ENCODE measurements around the gene EYA2.

The EYA2 gene

DNA sequence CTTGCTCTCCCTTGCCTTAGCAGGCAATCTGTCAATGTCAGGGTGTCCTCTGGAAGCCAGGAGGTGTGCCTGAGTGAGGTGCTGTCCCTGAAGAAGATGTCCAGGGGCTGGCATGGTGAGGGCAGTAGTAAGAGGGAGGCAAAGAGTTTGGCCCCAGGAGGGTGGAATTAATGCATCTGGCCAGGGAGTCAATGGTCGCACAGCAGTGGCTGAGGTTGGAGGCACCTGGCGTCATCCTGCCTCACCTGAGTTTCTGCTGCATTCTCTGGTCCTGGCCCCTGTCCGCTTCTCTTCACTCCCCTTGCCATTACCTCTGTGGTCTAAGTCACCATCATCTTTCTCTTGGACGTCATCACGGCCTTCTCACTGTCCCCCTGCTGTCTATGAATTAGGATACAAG is 255.3 kb downstream of the EYA2 start:
- H3K9ac ChIP-seq (ENCODE audit: low read depth, low read length), result no peak overlapping the region
- peaks cover 2% of the 10 kb centered on the region for H3K27me3 ChIP-seq (ENCODE audit: control insufficient read depth, insufficient read depth, low read length)
- H3K4me1 ChIP-seq (ENCODE audit: control insufficient read depth, insufficient read depth, low read length), result no peaks in the 10 kb centered on the region
- no peak overlapping the region for H3K4me3 ChIP-seq (ENCODE audit: low read depth, low read length)
- H3K36me3 ChIP-seq (ENCODE audit: control insufficient read depth, insufficient read depth, low read length), result no peaks in the 10 kb centered on the region
- H3K9me3 ChIP-seq (ENCODE audit: control insufficient read depth, insufficient read depth, low read length), result no peaks in the 10 kb centered on the region

DNA sequence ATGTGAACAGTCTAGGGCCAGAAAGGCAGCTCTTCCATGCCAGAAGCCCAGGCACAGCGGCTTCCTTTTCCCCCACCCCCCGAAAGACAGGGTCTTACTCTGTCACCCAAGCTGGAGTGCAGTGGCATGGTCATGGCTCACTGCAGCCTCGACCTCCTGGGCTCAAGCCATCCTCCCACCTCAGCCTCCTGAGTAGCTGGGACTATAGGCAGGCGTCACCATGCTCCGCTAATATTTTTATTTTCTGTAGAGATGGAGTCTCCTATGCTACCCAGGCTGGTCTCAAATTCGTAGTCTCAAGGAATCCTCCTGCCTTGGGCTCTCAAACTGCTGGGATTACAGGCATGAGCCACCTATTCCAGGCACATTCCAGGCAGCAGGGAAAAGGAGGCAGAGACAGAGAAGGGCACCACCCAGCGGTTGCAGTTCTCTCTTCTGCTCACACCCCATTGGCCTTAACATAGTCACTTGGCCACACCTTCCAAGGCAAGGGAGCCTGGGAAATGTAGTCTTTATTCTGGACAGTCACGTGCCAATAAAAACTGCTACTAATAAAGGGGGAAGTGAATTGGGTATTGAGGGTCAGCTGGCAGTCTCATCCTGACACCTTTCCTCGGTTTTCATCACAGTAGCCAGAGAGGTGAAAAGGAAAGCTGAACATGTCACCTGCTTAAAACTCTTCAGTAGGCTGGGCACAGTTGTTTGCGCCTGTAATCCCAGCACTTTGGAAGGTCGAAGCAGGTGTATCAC is 255.9 kb downstream of the EYA2 start:
- Histone ChIP-seq H3K36me3 (ENCODE audit: control insufficient read depth, insufficient read depth, low read length) (no peaks in the 10 kb centered on the region), H3K9me3 (ENCODE audit: control insufficient read depth, insufficient read depth, low read length) (no peaks in the 10 kb centered on the region), H3K4me3 (ENCODE audit: low read depth, low read length) (no peak overlapping the region), H3K4me1 (ENCODE audit: control insufficient read depth, insufficient read depth, low read length) (no peaks in the 10 kb centered on the region), H3K9ac (ENCODE audit: low read depth, low read length) (no peak overlapping the region), H3K27me3 (ENCODE audit: control insufficient read depth, insufficient read depth, low read length) (peaks cover 2% of the 10 kb centered on the region)

DNA sequence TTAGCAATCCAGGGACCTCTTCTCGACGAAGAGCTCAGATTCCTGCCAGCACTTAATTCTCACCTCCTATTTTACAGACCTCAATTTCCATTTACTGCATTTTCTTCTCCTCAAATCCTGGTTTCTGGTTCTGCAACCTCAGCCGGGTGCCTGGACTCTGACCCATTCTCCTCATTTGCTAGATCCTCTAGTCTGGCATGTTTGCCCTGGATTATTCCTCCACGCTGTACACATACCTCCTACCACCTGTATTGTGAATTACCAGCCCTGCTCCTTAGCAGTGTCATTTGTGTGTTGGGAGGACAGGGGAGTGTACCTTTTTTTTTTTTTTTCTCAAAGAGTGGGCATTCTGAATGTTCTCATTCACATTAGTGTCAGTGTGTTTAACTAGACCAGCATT is 257.4 kb downstream of the EYA2 start:
- no peaks in the 10 kb centered on the region for H3K4me1 ChIP-seq (ENCODE audit: control insufficient read depth, insufficient read depth, low read length)
- H3K9me3 ChIP-seq (ENCODE audit: control insufficient read depth, insufficient read depth, low read length), result no peaks in the 10 kb centered on the region
- no peaks in the 10 kb centered on the region for H3K36me3 ChIP-seq (ENCODE audit: control insufficient read depth, insufficient read depth, low read length)
- H3K4me3 ChIP-seq (ENCODE audit: low read depth, low read length), result no peak overlapping the region
- peaks cover 2% of the 10 kb centered on the region for H3K27me3 ChIP-seq (ENCODE audit: control insufficient read depth, insufficient read depth, low read length)
- H3K9ac ChIP-seq (ENCODE audit: low read depth, low read length), result no peak overlapping the region

DNA sequence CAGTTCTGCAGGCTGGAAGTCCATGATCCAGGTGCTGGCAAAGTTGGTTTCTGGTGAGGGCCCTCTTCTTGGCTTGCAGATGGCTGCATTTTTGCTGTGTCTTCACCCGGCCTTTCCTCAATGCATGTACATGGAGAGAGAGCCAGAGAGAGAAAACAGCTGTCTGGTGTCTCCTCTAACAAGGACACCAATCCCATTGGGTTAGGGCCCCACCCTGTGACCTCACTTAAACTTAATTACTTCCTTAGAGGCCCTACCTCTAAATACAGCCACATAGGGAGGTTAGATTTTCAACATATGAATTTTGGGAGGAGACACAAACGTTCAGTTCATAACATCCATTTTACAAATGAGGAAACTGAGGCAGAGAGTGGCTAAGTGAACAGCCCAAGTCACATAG is 259.4 kb downstream of the EYA2 start:
- Histone ChIP-seq H3K9ac (ENCODE audit: low read depth, low read length) (no peak overlapping the region), H3K9me3 (ENCODE audit: control insufficient read depth, insufficient read depth, low read length) (no peaks in the 10 kb centered on the region), H3K27me3 (ENCODE audit: control insufficient read depth, insufficient read depth, low read length) (peaks cover 2% of the 10 kb centered on the region), H3K4me1 (ENCODE audit: control insufficient read depth, insufficient read depth, low read length) (no peaks in the 10 kb centered on the region), H3K4me3 (ENCODE audit: low read depth, low read length) (no peak overlapping the region), H3K36me3 (ENCODE audit: control insufficient read depth, insufficient read depth, low read length) (no peaks in the 10 kb centered on the region)

DNA sequence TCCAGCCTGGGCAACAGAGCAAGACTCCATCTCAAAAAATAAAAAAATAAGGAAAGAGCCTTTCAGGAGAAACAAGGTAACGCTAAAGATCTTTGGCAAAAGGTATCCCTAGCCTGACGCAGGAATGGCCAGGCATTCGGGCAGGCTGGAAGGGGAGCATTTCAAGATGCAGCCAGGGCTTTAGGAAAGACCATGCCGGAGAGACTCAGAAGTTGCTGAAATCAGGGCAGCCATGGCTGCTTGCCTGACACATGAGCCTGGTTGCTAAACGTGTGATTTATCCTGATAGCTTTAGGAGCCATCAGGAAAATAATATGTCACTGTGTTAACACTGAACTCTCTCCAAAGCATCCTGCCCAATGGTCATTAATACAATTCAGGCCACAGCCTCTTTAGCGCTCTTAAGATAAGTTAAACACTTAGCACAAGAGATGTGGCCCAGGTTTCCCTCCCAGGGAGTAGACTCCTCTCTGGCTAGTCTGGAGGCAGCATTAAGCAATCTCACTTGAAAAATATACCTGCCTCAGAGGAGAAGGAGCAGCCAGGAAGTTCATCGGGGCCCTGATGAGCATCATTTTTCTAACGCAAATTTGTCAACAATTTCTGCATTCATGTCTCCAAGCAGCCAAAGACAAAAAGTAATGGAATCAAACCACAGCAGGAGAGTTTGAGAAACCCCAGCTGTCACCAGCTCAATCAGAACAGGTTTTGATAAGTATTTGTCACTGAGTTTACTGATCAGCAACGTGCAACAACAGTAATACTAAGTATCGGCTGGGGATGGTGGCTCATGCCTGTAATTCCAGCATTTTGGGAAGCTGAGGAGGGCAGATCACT is 261.9 kb downstream of the EYA2 start:
- Histone ChIP-seq H3K9ac (ENCODE audit: low read depth, low read length) (no peak overlapping the region), H3K27me3 (ENCODE audit: control insufficient read depth, insufficient read depth, low read length) (no peaks in the 10 kb centered on the region), H3K9me3 (ENCODE audit: control insufficient read depth, insufficient read depth, low read length) (no peaks in the 10 kb centered on the region), H3K4me3 (ENCODE audit: low read depth, low read length) (no peak overlapping the region), H3K36me3 (ENCODE audit: control insufficient read depth, insufficient read depth, low read length) (no peaks in the 10 kb centered on the region), H3K4me1 (ENCODE audit: control insufficient read depth, insufficient read depth, low read length) (no peaks in the 10 kb centered on the region)

DNA sequence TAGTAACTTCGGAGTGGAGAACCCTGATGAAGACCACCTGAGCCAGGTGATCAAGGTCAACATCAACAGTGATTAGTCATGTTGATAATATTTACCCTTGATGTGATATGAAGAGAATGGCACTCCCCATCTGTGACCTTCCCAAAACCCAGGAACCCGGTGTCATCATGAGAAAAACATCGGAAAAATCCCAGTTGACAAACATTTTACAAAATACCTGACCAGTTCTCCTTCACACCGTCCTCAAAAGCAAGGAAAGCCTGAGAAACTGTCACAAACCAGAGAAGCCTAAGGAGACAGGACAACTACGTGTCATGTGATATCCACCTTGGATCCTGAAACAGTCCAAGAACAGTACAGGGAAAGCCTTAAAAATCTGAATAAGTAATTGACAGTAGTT is 264.5 kb downstream of the EYA2 start:
- Histone ChIP-seq H3K9me3 (ENCODE audit: control insufficient read depth, insufficient read depth, low read length) (no peaks in the 10 kb centered on the region), H3K4me1 (ENCODE audit: control insufficient read depth, insufficient read depth, low read length) (no peaks in the 10 kb centered on the region), H3K9ac (ENCODE audit: low read depth, low read length) (no peak overlapping the region), H3K4me3 (ENCODE audit: low read depth, low read length) (no peak overlapping the region), H3K27me3 (ENCODE audit: control insufficient read depth, insufficient read depth, low read length) (no peaks in the 10 kb centered on the region), H3K36me3 (ENCODE audit: control insufficient read depth, insufficient read depth, low read length) (no peaks in the 10 kb centered on the region)

DNA sequence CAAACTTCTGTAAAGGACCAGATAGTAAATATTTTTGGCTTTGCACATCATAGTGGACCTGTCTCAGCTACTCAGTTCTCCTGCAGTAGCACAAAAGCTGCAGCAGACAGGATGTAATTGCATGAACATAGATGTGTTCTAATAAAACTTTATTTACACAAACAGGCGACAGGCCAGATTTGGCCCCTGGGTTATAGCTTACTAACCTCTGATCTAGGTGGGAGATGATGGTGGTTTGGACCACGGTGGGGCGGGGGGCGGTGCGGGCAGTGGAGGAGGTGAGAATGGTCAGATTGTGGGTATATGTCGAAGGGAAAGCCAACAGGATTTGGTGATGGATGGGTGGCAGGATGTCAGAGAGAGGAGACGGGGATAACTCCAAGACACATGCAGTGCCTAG is 265.6 kb downstream of the EYA2 start:
- no peaks in the 10 kb centered on the region for H3K36me3 ChIP-seq (ENCODE audit: control insufficient read depth, insufficient read depth, low read length)
- no peaks in the 10 kb centered on the region for H3K4me1 ChIP-seq (ENCODE audit: control insufficient read depth, insufficient read depth, low read length)
- H3K4me3 ChIP-seq (ENCODE audit: low read depth, low read length), result no peak overlapping the region
- H3K9me3 ChIP-seq (ENCODE audit: control insufficient read depth, insufficient read depth, low read length), result no peaks in the 10 kb centered on the region
- no peak overlapping the region for H3K9ac ChIP-seq (ENCODE audit: low read depth, low read length)
- H3K27me3 ChIP-seq (ENCODE audit: control insufficient read depth, insufficient read depth, low read length), result no peaks in the 10 kb centered on the region

DNA sequence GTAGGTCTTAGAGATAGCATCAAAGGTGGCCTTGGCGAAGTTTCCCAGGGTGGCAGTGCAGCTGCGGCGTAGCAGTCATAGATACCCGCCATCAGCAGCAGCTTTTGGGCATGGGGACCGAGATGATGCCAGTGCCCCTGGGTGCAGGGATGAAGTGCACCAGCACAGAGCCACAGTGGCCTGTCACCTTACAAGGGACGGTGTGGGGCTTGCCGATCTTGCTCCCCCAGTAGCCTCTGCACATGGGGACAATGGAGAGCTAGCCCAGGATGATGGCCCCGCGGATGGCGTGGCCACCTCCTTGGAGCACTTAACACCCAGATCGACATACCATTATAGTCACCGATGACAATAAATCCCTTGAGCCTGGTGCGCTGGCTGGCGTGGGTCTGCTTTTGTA is 266.3 kb downstream of the EYA2 start:
- no peaks in the 10 kb centered on the region for H3K9me3 ChIP-seq (ENCODE audit: control insufficient read depth, insufficient read depth, low read length)
- no peaks in the 10 kb centered on the region for H3K4me1 ChIP-seq (ENCODE audit: control insufficient read depth, insufficient read depth, low read length)
- H3K4me3 ChIP-seq (ENCODE audit: low read depth, low read length), result no peak overlapping the region
- H3K9ac ChIP-seq (ENCODE audit: low read depth, low read length), result no peak overlapping the region
- no peaks in the 10 kb centered on the region for H3K36me3 ChIP-seq (ENCODE audit: control insufficient read depth, insufficient read depth, low read length)
- no peaks in the 10 kb centered on the region for H3K27me3 ChIP-seq (ENCODE audit: control insufficient read depth, insufficient read depth, low read length)

DNA sequence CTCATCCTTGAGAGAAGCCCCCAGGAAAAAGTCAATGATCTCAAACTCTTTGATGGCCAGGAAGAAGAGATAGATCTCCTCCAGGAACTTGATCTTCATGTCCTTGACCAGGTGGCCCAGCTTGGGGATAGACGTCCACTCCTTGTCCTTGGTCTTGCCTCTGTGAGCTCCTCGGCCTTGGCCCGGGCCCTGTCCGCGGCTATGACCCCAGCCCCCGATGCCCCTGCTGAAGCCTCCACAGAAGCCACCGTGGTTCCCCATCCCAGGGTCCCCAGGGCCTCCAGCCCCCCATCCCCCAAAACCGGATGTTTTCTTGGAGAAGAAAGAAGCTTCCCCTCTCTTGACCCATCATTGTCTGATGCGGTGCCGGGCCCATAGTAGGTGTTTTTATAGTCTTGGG is 266.8 kb downstream of the EYA2 start:
- no peaks in the 10 kb centered on the region for H3K27me3 ChIP-seq (ENCODE audit: control insufficient read depth, insufficient read depth, low read length)
- no peak overlapping the region for H3K9ac ChIP-seq (ENCODE audit: low read depth, low read length)
- H3K4me3 ChIP-seq (ENCODE audit: low read depth, low read length), result no peak overlapping the region
- H3K4me1 ChIP-seq (ENCODE audit: control insufficient read depth, insufficient read depth, low read length), result no peaks in the 10 kb centered on the region
- no peaks in the 10 kb centered on the region for H3K36me3 ChIP-seq (ENCODE audit: control insufficient read depth, insufficient read depth, low read length)
- no peaks in the 10 kb centered on the region for H3K9me3 ChIP-seq (ENCODE audit: control insufficient read depth, insufficient read depth, low read length)

DNA sequence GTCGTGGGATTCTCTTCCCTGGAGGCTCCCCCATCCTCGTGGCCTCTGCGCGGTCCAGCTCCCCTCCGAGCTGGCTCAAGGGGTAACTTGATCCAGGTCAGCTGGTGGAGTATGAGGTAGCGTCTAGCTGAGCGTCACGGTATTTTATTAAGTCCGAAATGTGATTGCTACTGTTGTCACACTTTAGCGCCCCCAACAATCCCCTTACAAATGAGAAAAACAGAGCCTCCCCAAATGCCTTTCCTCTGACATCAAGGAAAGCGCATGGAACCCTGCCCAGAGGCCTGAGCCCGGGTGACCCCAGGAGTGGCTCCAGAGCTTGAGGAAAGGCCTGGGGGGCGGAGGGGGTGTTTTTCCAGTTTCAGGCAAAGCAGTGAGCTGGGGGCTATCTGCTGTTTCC is 269.5 kb downstream of the EYA2 start:
- Histone ChIP-seq H3K36me3 (ENCODE audit: control insufficient read depth, insufficient read depth, low read length) (no peaks in the 10 kb centered on the region), H3K9ac (ENCODE audit: low read depth, low read length) (no peak overlapping the region), H3K4me1 (ENCODE audit: control insufficient read depth, insufficient read depth, low read length) (no peaks in the 10 kb centered on the region), H3K9me3 (ENCODE audit: control insufficient read depth, insufficient read depth, low read length) (no peaks in the 10 kb centered on the region), H3K4me3 (ENCODE audit: low read depth, low read length) (no peak overlapping the region), H3K27me3 (ENCODE audit: control insufficient read depth, insufficient read depth, low read length) (no peaks in the 10 kb centered on the region)

DNA sequence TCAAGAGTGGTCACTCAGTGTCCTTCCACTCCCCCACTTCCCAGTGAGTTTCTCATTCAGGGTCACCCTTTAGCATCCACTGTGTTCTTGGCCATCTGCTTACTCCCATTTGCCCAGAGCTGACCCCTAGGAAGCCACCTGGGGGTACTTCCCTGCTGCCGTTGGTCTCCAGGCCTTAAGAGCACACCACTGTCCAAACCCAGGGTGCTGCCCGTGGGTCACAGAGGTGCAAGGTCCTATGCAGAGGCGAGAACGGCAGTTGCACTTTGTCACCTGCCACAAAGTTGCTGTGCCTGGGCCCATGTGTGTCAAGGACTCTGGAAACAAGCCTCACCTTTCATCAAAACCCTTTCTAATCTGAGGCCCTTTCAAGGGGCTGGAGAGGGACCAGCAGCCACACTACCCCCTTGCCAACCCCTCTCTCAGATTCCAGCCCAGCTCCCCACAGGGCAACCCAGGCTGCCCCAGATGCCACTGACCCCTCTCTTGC is 270.8 kb downstream of the EYA2 start:
- Histone ChIP-seq H3K27me3 (ENCODE audit: control insufficient read depth, insufficient read depth, low read length) (no peaks in the 10 kb centered on the region), H3K4me1 (ENCODE audit: control insufficient read depth, insufficient read depth, low read length) (no peaks in the 10 kb centered on the region), H3K36me3 (ENCODE audit: control insufficient read depth, insufficient read depth, low read length) (no peaks in the 10 kb centered on the region), H3K9ac (ENCODE audit: low read depth, low read length) (no peak overlapping the region), H3K9me3 (ENCODE audit: control insufficient read depth, insufficient read depth, low read length) (no peaks in the 10 kb centered on the region), H3K4me3 (ENCODE audit: low read depth, low read length) (no peak overlapping the region)

DNA sequence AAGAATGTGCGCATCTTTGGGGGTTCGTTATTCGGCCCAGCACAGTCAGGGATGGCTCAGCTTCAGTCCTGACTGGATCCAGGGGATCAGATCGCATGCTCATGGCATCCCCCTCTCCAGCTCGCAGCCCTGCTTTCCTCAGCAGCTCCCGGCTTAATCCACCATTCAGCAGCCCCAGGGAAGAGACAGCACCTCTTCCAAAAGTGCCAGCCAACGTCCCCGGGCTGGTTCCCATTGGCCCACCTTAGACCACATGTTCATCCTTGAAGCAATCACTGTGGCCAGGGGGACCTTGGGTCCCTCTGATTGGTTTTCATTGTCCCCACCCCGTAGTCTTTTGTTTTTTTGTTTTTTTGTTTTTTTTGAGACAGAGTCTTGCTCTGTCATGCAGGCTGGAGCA is 273.2 kb downstream of the EYA2 start:
- no peaks in the 10 kb centered on the region for H3K27me3 ChIP-seq (ENCODE audit: control insufficient read depth, insufficient read depth, low read length)
- H3K9me3 ChIP-seq (ENCODE audit: control insufficient read depth, insufficient read depth, low read length), result no peaks in the 10 kb centered on the region
- no peak overlapping the region for H3K9ac ChIP-seq (ENCODE audit: low read depth, low read length)
- H3K36me3 ChIP-seq (ENCODE audit: control insufficient read depth, insufficient read depth, low read length), result no peaks in the 10 kb centered on the region
- H3K4me1 ChIP-seq (ENCODE audit: control insufficient read depth, insufficient read depth, low read length), result no peaks in the 10 kb centered on the region
- no peak overlapping the region for H3K4me3 ChIP-seq (ENCODE audit: low read depth, low read length)
